HepG2 (cell line): Measurements from ENCODE around the gene ZNF500. TPM values are rescaled to one million over a fixed set of nuclear protein-coding genes. Genes with fewer than 3 reads are reported as not detected.

Experiments used
- ATAC-seq: fragments of 200-7000 bp; cut with Tn5 transposase; 3 replicates; pipeline ENCODE4 v1.9.1; 2020; ENCODE audit warnings: mild to moderate bottlenecking, moderate library complexity
- BruUV-seq: library from RNA; stranded (reverse); fragments of 400-500 nt; replicated peaks from 2 replicates; lab custom pipeline; 2021; lab: Mats Ljungman, UMichigan
- CTCF ChIA-PET: fragments of 300-600 bp; formaldehyde crosslinking; extraction: SDS; loops from one replicate; lab custom pipeline; 2021; ENCODE audit warnings: low total read pairs, inconsistent platforms, low intra/inter-chr PET ratio; lab: Yijun Ruan, JAX
- POLR2A ChIA-PET: fragments of 350-600 bp; sonication (Branson Sonifier 250); formaldehyde crosslinking; loops from one replicate; lab custom pipeline; 2020; ENCODE audit warnings: antibody characterized with exemption, inconsistent platforms; lab: Yijun Ruan, JAX
- DNase-seq: peaks from one replicate; pipeline ENCODE4 v3.0.0-alpha.2; 2015; ENCODE audit warnings: low spot score
- FAIRE-seq: peaks from 3 replicates; lab custom pipeline; 2011; peaks lifted over from hg19 to GRCh38; lab: Jason Lieb, UNC
- H2AFZ ChIP-seq: one replicate; pipeline ENCODE4 v1.6.1; 2011; ENCODE audit warnings: low read length, inconsistent platforms
- H3K27ac ChIP-seq: fragments of 300-600 bp; 3 replicates; pipeline ENCODE4 v1.8.0; 2011; ENCODE audit warnings: mixed run types, mild to moderate bottlenecking, mixed read lengths, low read length, inconsistent platforms; ENCODE audit not compliant: insufficient read depth; ENCODE audit errors: extremely low read length
- H3K27me3 ChIP-seq, 2 experiments: fragments of 200-600 bp in 1 of 2; 2 replicates in 1 of 2; 3 replicates in 1 of 2; pipeline versions ENCODE4 v1.6.0 to v1.8.0; 2011; ENCODE audit warnings: low read length in 2 of 2, mild to moderate bottlenecking in 2 of 2, moderate library complexity in 2 of 2, inconsistent platforms in 1 of 2; ENCODE audit not compliant: insufficient read depth in 2 of 2, control insufficient read depth in 1 of 2
- H3K36me3 ChIP-seq, 2 experiments: fragments of 200-600 bp in 1 of 2; replicated peaks in 1 of 2; 2 replicates in 1 of 2; 3 replicates in 1 of 2; pipeline versions ENCODE4 v1.5.1 to v1.8.0; 2011; ENCODE audit warnings: low read length in 2 of 2, inconsistent platforms in 1 of 2; ENCODE audit not compliant: insufficient read depth in 2 of 2, control insufficient read depth in 1 of 2
- H3K4me1 ChIP-seq: 2 replicates; pipeline ENCODE4 v1.5.1; 2012; ENCODE audit warnings: low read length, inconsistent platforms; ENCODE audit not compliant: insufficient read depth
- H3K4me2 ChIP-seq: 2 replicates; pipeline ENCODE4 v1.6.0; 2011; ENCODE audit warnings: low read depth, low read length, inconsistent platforms
- H3K4me3 ChIP-seq, 3 experiments: fragments of 200-600 bp in 1 of 3; sonication (generic), shearing (Covaris generic) in 1 of 3; replicated peaks in 1 of 3; 2 replicates each; pipeline ENCODE4 v1.5.1; 2011 to 2016; ENCODE audit warnings: low read length in 3 of 3, inconsistent platforms in 2 of 3, low read depth in 2 of 3, mild to moderate bottlenecking in 2 of 3, control low read depth in 1 of 3, mixed read lengths in 1 of 3; ENCODE audit not compliant: insufficient read depth in 1 of 3
- H3K79me2 ChIP-seq: one replicate; pipeline ENCODE4 v1.6.1; 2011; ENCODE audit warnings: low read length, inconsistent platforms; ENCODE audit not compliant: insufficient read depth
- H3K9ac ChIP-seq: 2 replicates; pipeline ENCODE4 v1.6.0; 2011; ENCODE audit warnings: mild to moderate bottlenecking, low read depth, low read length, inconsistent platforms; ENCODE audit not compliant: insufficient read depth
- H3K9me3 ChIP-seq: 2 replicates; pipeline ENCODE4 v1.5.1; 2012; ENCODE audit warnings: mild to moderate bottlenecking, low read length
- H4K20me1 ChIP-seq: 2 replicates; pipeline ENCODE4 v1.6.0; 2011; ENCODE audit warnings: inconsistent platforms, mild to moderate bottlenecking, low read length, moderate library complexity; ENCODE audit not compliant: insufficient read depth
- CC2D1A ChIP-seq: sonication (generic); formaldehyde crosslinking; IDR thresholded peaks from 2 replicates; pipeline ENCODE4 v1.8.1; 2023; ENCODE audit warnings: mild to moderate bottlenecking, missing genetic modification reagents
- FOXP1 ChIP-seq, 2 experiments: fragments of 450-650 bp in 1 of 2; IDR thresholded peaks; 2 replicates each; pipeline ENCODE4 v1.6.1; 2017 to 2018; ENCODE audit warnings: antibody characterized with exemption in 1 of 2
- ZMYM3 ChIP-seq: sonication (generic); formaldehyde crosslinking; IDR thresholded peaks from 2 replicates; pipeline ENCODE4 v1.5.1; 2020; ENCODE audit warnings: mild to moderate bottlenecking, missing genetic modification reagents
- ZNF713 ChIP-seq: sonication (generic); formaldehyde crosslinking; IDR thresholded peaks from 2 replicates; pipeline ENCODE4 v1.4.0; 2020; ENCODE audit warnings: mild to moderate bottlenecking, missing genetic modification reagents
- WGBS: methylation state at CpG from one replicate; pipeline ENCODE4 v1.1.6; 2017; ENCODE audit warnings: low lambda C conversion rate; 5-methylcytosine and 5-hydroxymethylcytosine counted together
- in situ Hi-C: cut with HindIII; loops from 2 replicates; pipeline ENCODE4 v1.10.0; 2017; ENCODE audit warnings: low pct_unique_long_range_greater_than_20kb; ENCODE audit not compliant: extremely low pct_ligation_motif_present
- intact Hi-C: fragments of 100-400 bp; cut with micrococcal nuclease; formaldehyde crosslinking; loops from one replicate; pipeline ENCODE4 v1.10.0; 2022; ENCODE audit not compliant: unreplicated experiment
- polyA plus RNA-seq, 8 experiments: library from polyadenylated mRNA; depleted of rRNA in 3 of 8; stranded (reverse) in 7 of 8; unstranded in 1 of 8; fragments of >200 nt; fragmentation: Illumina TruSeq in 4 of 8; extraction: Trizol in 4 of 8; gene quantifications; 2 replicates each; pipeline versions ENCODE4 v1.2.1 to v1.2.3, GENCODE V29; 2011 to 2016; ENCODE audit warnings: low read depth in 4 of 8, missing spikeins in 1 of 8, mixed read lengths in 1 of 8; ENCODE audit not compliant: insufficient read depth in 1 of 8
- total RNA-seq, 5 experiments: library from RNA; depleted of rRNA; stranded (reverse); fragments of >200 nt; fragmentation: Illumina TruSeq; extraction: Trizol; gene quantifications; 2 replicates each; pipeline ENCODE4 v1.2.3, GENCODE V29; 2016; ENCODE audit warnings: low read depth in 1 of 5
- TF ChIP-seq, protein P1 (sequence below): sonication (generic); formaldehyde crosslinking; IDR thresholded peaks from 2 replicates; pipeline ENCODE4 v1.5.1; 2020; ENCODE audit warnings: mild to moderate bottlenecking, missing genetic modification reagents, moderate library complexity

The ZNF500 gene
- total and polyA plus RNA-seq, 2 of the 13 experiments (the other 11 are each of a cell fraction or from before 2014, with no cell fraction given): 6.1 to 12.2 TPM

DNA sequence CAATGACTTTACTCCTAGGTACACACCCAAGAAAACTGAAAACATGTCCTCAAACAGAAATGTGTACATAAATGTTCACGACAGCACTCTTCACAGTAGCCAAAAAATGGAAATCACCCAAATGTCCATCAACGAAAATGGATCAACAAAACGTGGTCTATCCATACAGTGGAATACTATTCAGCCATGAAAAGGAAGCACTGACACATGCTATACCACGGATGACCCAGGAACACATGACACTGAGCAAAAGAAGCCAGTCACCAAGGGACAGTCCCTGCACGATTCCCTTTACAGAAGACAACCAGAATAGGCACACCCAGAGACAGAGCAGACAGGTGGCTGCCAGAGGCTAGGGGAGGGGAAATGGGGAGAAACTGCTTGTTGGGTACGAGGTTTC is 11.3 kb downstream of the ZNF500 start:
- Histone ChIP-seq H4K20me1 (no peaks in the 10 kb centered on the region), H3K4me1 (no peaks in the 10 kb centered on the region), H3K9me3 (no peaks in the 10 kb centered on the region; the same call in 1 of the 2 replicates), H3K27ac (no peak overlapping the region), H3K79me2 (peaks cover 3% of the 10 kb centered on the region), H2AFZ (no peak overlapping the region), H3K27me3 (no peaks in the 10 kb centered on the region), H3K4me2 (no peak overlapping the region), H3K9ac (no peak overlapping the region), H3K36me3 (peaks cover 29 to 69% of the 10 kb centered on the region in 2 experiments), H3K4me3 (no peak overlapping the region)
- in situ Hi-C loops (no loop called here), intact Hi-C loops (no loop called here)
- FAIRE-seq (no peak), ATAC-seq (no peak), DNase-seq (no peak)
- WGBS: 94% methylated on average over 6 of the region's 6 CpGs
- TF ChIP-seq, protein P1, sequence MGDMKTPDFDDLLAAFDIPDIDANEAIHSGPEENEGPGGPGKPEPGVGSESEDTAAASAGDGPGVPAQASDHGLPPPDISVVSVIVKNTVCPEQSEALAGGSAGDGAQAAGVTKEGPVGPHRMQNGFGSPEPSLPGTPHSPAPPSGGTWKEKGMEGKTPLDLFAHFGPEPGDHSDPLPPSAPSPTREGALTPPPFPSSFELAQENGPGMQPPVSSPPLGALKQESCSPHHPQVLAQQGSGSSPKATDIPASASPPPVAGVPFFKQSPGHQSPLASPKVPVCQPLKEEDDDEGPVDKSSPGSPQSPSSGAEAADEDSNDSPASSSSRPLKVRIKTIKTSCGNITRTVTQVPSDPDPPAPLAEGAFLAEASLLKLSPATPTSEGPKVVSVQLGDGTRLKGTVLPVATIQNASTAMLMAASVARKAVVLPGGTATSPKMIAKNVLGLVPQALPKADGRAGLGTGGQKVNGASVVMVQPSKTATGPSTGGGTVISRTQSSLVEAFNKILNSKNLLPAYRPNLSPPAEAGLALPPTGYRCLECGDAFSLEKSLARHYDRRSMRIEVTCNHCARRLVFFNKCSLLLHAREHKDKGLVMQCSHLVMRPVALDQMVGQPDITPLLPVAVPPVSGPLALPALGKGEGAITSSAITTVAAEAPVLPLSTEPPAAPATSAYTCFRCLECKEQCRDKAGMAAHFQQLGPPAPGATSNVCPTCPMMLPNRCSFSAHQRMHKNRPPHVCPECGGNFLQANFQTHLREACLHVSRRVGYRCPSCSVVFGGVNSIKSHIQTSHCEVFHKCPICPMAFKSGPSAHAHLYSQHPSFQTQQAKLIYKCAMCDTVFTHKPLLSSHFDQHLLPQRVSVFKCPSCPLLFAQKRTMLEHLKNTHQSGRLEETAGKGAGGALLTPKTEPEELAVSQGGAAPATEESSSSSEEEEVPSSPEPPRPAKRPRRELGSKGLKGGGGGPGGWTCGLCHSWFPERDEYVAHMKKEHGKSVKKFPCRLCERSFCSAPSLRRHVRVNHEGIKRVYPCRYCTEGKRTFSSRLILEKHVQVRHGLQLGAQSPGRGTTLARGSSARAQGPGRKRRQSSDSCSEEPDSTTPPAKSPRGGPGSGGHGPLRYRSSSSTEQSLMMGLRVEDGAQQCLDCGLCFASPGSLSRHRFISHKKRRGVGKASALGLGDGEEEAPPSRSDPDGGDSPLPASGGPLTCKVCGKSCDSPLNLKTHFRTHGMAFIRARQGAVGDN (CRISPR knock-in tag): no peak
- TF ChIP-seq CC2D1A: no peak
- TF ChIP-seq FOXP1 (IDR thresholded peaks at IDR 0.05): no peak
- no peak for TF ChIP-seq FOXP1 (CRISPR knock-in tag; IDR thresholded peaks at IDR 0.05)
- TF ChIP-seq ZNF713 (CRISPR knock-in tag): no peak
- TF ChIP-seq ZMYM3 (CRISPR knock-in tag): peak; percentile 66; the same call in 1 of the 2 replicates
- POLR2A ChIA-PET: no interaction called here
- CTCF ChIA-PET: no interaction called here
- no TSS peak for BruUV-seq
